K562 (cell line): ENCODE measurements around the gene HK1. TPM values are rescaled to one million over a fixed set of nuclear protein-coding genes. Genes with fewer than 3 reads are reported as not detected.

Experiments used
- ERF ChIP-seq: fragments of 450-650 bp; formaldehyde crosslinking; IDR thresholded peaks from 2 replicates; pipeline ENCODE4 v1.4.0; 2020; ENCODE audit warnings: mild to moderate bottlenecking, mixed read lengths
- ETS2 ChIP-seq: IDR thresholded peaks from 2 replicates; pipeline ENCODE4 v1.6.1; 2016; ENCODE audit warnings: borderline replicate concordance, missing genetic modification characterization, mild to moderate bottlenecking, moderate library complexity, missing compliant biosample characterization; ENCODE audit not compliant: poor library complexity, severe bottlenecking
- FOXJ2 ChIP-seq: fragments of 200-800 bp; sonication (Bioruptor generic); IDR thresholded peaks from 2 replicates; pipeline ENCODE4 v1.6.1; 2016; ENCODE audit warnings: missing genetic modification characterization, missing compliant biosample characterization
- ID3 ChIP-seq, 2 experiments: fragments of 250-450 bp in 1 of 2; fragments of 450-650 bp in 1 of 2; sonication (Bioruptor Pico) in 1 of 2; IDR thresholded peaks; 2 replicates each; pipeline versions ENCODE4 v1.6.1 to v1.8.0; 2016 to 2021; ENCODE audit warnings: mild to moderate bottlenecking in 2 of 2, moderate library complexity in 2 of 2, missing compliant biosample characterization in 1 of 2, missing genetic modification characterization in 1 of 2
- NCOA1 ChIP-seq: fragments of 450-650 bp; IDR thresholded peaks from 2 replicates; pipeline ENCODE4 v1.6.1; 2016; ENCODE audit warnings: low read depth
- RBM14 ChIP-seq: fragments of 200-400 bp; formaldehyde crosslinking; IDR thresholded peaks from 2 replicates; pipeline ENCODE4 v1.6.1; 2018; ENCODE audit warnings: low read depth, mild to moderate bottlenecking, low read length, moderate library complexity, borderline replicate concordance; ENCODE audit not compliant: insufficient read depth
- STAT6 ChIP-seq: sonication (generic); formaldehyde crosslinking; IDR thresholded peaks from 2 replicates; pipeline ENCODE4 v1.8.1; 2023; ENCODE audit warnings: mild to moderate bottlenecking, missing genetic modification reagents
- TAL1 ChIP-seq: fragments of 450-650 bp; IDR thresholded peaks from 2 replicates; pipeline ENCODE4 v1.6.1; 2016; ENCODE audit warnings: mild to moderate bottlenecking
- TARDBP ChIP-seq: fragments of 450-650 bp; IDR thresholded peaks from 2 replicates; pipeline ENCODE4 v1.6.1; 2016
- THRAP3 ChIP-seq: fragments of 450-650 bp; IDR thresholded peaks from 2 replicates; pipeline ENCODE4 v1.6.1; 2016; ENCODE audit warnings: mild to moderate bottlenecking, inconsistent platforms, borderline replicate concordance
- U2AF1 ChIP-seq: fragments of 200-400 bp; formaldehyde crosslinking; optimal IDR thresholded peaks from 2 replicates; pipeline ENCODE3; 2017; ENCODE audit warnings: mild to moderate bottlenecking, low read depth, low read length, moderate library complexity
- ZNF140 ChIP-seq: fragments of 250-450 bp; sonication (Bioruptor Pico); IDR thresholded peaks from 2 replicates; pipeline ENCODE4 v1.8.0; 2021; ENCODE audit warnings: moderate library complexity, mild to moderate bottlenecking, inconsistent platforms
- ZNF282 ChIP-seq: sonication (generic); formaldehyde crosslinking; IDR thresholded peaks from 2 replicates; pipeline ENCODE4 v1.8.1; 2023; ENCODE audit warnings: missing genetic modification reagents
- ZNF318 ChIP-seq, 2 experiments: fragments of 450-650 bp; IDR thresholded peaks; 2 replicates each; pipeline ENCODE4 v1.6.1; 2016; ENCODE audit warnings: mild to moderate bottlenecking in 2 of 2, borderline replicate concordance in 1 of 2, low read depth in 1 of 2, moderate library complexity in 1 of 2
- ZNF347 ChIP-seq: fragments of 450-650 bp; formaldehyde crosslinking; IDR thresholded peaks from 2 replicates; pipeline ENCODE4 v1.4.0; 2020; ENCODE audit warnings: low read depth, mild to moderate bottlenecking, moderate library complexity
- ZNF707 ChIP-seq: fragments of 250-450 bp; sonication (Bioruptor Pico); conservative IDR thresholded peaks from 2 replicates; pipeline ENCODE4 v1.8.0; 2022; ENCODE audit warnings: inconsistent platforms, mild to moderate bottlenecking, moderate library complexity
- polyA plus RNA-seq, 8 experiments: library from polyadenylated mRNA; depleted of rRNA in 4 of 8; stranded (reverse) in 5 of 8; unstranded in 3 of 8; fragments of >200 nt; fragmentation: Nextera tagmentation in 2 of 8; fragmentation: Illumina TruSeq in 1 of 8; extraction: Ambion mirVana in 2 of 8; extraction: Trizol in 1 of 8; gene quantifications; 2 replicates each; pipeline versions ENCODE4 v1.2.1 to v1.2.3, GENCODE V29; 2011 to 2014; ENCODE audit warnings: inconsistent platforms in 1 of 8, missing spikeins in 1 of 8
- total RNA-seq, 7 experiments: library from RNA; depleted of rRNA in 6 of 7; stranded (reverse); fragments of >200 nt in 6 of 7; fragmentation: Illumina TruSeq in 2 of 7; extraction: Trizol in 2 of 7; gene quantifications; 2 replicates each; pipeline versions ENCODE4 v1.2.1 to v1.2.3, GENCODE V29; 2011 to 2021; ENCODE audit warnings: low replicate concordance in 1 of 7

The HK1 gene
- total and polyA plus RNA-seq, 9 of the 15 experiments (the other 6 are each of a cell fraction or from before 2014, with no cell fraction given) = 29.2 to 444 (median 193) TPM

GRCh38 chr10:69318106-69318866 lies 40.0 kb downstream of the HK1 start (continued):
- no peak for TF ChIP-seq ID3 (CRISPR knock-in tag; IDR thresholded peaks at IDR 0.05)
- TF ChIP-seq ID3 (tag; IDR thresholded peaks at IDR 0.05) = no peak
- no peak for TF ChIP-seq FOXJ2 (tag)
- TF ChIP-seq ETS2 (tag) = no peak
- TF ChIP-seq ZNF707 (CRISPR knock-in tag) = no peak
- TF ChIP-seq THRAP3 = no peak
- TF ChIP-seq ZNF347 = no peak
- no peak for TF ChIP-seq ZNF318 (IDR thresholded peaks at IDR 0.05; ENCODE audit: borderline replicate concordance in 1 of 2, low read depth in 1 of 2)
- TF ChIP-seq TAL1 = no peak
- no peak for TF ChIP-seq RBM14
- no peak for TF ChIP-seq STAT6
- TF ChIP-seq NCOA1 = no peak
- no peak for TF ChIP-seq ERF (CRISPR knock-in tag)
- no peak for TF ChIP-seq ZNF282 (CRISPR knock-in tag)
- TF ChIP-seq TARDBP = peak; percentile 86; the same call in 1 of the 2 replicates
- TF ChIP-seq ZNF140 (CRISPR knock-in tag) = no peak
- TF ChIP-seq U2AF1 = peak; percentile 25
